Activated T-helper 17 cell treated with anti-CD3 and anti-CD28 coated beads, Interleukin-2, amount 50 U/mL, for 72 hours (primary cell): ENCODE results near the gene WDR13. TPM values are rescaled to one million over a fixed set of nuclear protein-coding genes. Genes with fewer than 3 reads are reported as not detected.

Source experiments
- ATAC-seq: fragments of 150-1000 bp; cut with Tn5 transposase; replicated peaks from 2 replicates; pipeline ENCODE4 v1.10.0; 2021; ENCODE audit warnings: mild to moderate bottlenecking, moderate library complexity
- H3K27ac Mint-ChIP-seq: one replicate; pipeline ENCODE4 v1.8.0; 2022; ENCODE audit warnings: mixed read lengths
- H3K27me3 Mint-ChIP-seq: one replicate; pipeline ENCODE4 v1.8.0; 2022; ENCODE audit warnings: mixed read lengths
- H3K36me3 Mint-ChIP-seq: one replicate; pipeline ENCODE4 v1.8.0; 2022; ENCODE audit warnings: low read depth, mild to moderate bottlenecking, mixed read lengths
- H3K4me1 Mint-ChIP-seq: one replicate; pipeline ENCODE4 v1.8.0; 2022; ENCODE audit warnings: mixed read lengths
- H3K4me3 Mint-ChIP-seq: one replicate; pipeline ENCODE4 v1.8.0; 2022; ENCODE audit warnings: mild to moderate bottlenecking, mixed read lengths
- H3K9me3 Mint-ChIP-seq: one replicate; pipeline ENCODE4 v1.8.0; 2022; ENCODE audit warnings: mixed read lengths
- total RNA-seq, 2 donors: library from RNA; stranded (reverse); gene quantifications; one replicate each; pipeline ENCODE4 v1.2.3, GENCODE V29; 2022

Gene WDR13
- total RNA-seq, 2 donors from 2014 or later = 45.6 to 74.0 TPM

- no peak overlapping the region for H3K4me3 Mint-ChIP-seq
- no peaks in the 10 kb centered on the region for H3K9me3 Mint-ChIP-seq
- no peaks in the 10 kb centered on the region for H3K27me3 Mint-ChIP-seq
- no peak for ATAC-seq
- H3K36me3 Mint-ChIP-seq = peaks cover 58% of the 10 kb centered on the region
- peaks cover 10% of the 10 kb centered on the region for H3K4me1 Mint-ChIP-seq
- H3K27ac Mint-ChIP-seq = no peak overlapping the region
These were observed 18.0 kb upstream of the WDR13 start for GRCh38 chrX:48579259-48579658.

- Mint-ChIP-seq H3K27ac (no peak overlapping the region), H3K36me3 (peaks cover 44% of the 10 kb centered on the region), H3K4me1 (peaks cover 10% of the 10 kb centered on the region), H3K27me3 (no peaks in the 10 kb centered on the region), H3K9me3 (no peaks in the 10 kb centered on the region), H3K4me3 (no peak overlapping the region)
- ATAC-seq = no peak
These were observed 16.6 kb upstream of the WDR13 start for GRCh38 chrX:48580662-48581061.

GRCh38 chrX:48584698-48585097, 12.6 kb upstream of the WDR13 start:
- H3K27ac Mint-ChIP-seq = no peak overlapping the region
- H3K9me3 Mint-ChIP-seq = no peaks in the 10 kb centered on the region
- no peak overlapping the region for H3K4me3 Mint-ChIP-seq
- peaks cover 3% of the 10 kb centered on the region for H3K36me3 Mint-ChIP-seq
- H3K4me1 Mint-ChIP-seq = peaks cover 3% of the 10 kb centered on the region
- no peaks in the 10 kb centered on the region for H3K27me3 Mint-ChIP-seq
- ATAC-seq = peak; percentile 42

- Mint-ChIP-seq H3K36me3 (no peaks in the 10 kb centered on the region), H3K27me3 (no peaks in the 10 kb centered on the region), H3K27ac (no peak overlapping the region), H3K4me3 (no peak overlapping the region), H3K4me1 (no peaks in the 10 kb centered on the region), H3K9me3 (no peaks in the 10 kb centered on the region)
- no peak for ATAC-seq
These were observed 7.7 kb upstream of the WDR13 start for GRCh38 chrX:48589482-48590162.

GRCh38 chrX:48590203-48591103, 6.8 kb upstream of the WDR13 start:
- Mint-ChIP-seq H3K27me3 (no peaks in the 10 kb centered on the region), H3K9me3 (no peaks in the 10 kb centered on the region), H3K4me3 (no peak overlapping the region), H3K27ac (no peak overlapping the region), H3K4me1 (no peaks in the 10 kb centered on the region), H3K36me3 (no peaks in the 10 kb centered on the region)
- ATAC-seq = no peak

- H3K27me3 Mint-ChIP-seq = no peaks in the 10 kb centered on the region
- H3K36me3 Mint-ChIP-seq = no peaks in the 10 kb centered on the region
- no peak for ATAC-seq
- no peaks in the 10 kb centered on the region for H3K4me1 Mint-ChIP-seq
- H3K9me3 Mint-ChIP-seq = no peaks in the 10 kb centered on the region
- H3K27ac Mint-ChIP-seq = no peak overlapping the region
- H3K4me3 Mint-ChIP-seq = no peak overlapping the region
These were observed 6.0 kb upstream of the WDR13 start for GRCh38 chrX:48591255-48591791.

GRCh38 chrX:48592971-48593370, 4.3 kb upstream of the WDR13 start:
- ATAC-seq = no peak
- Mint-ChIP-seq H3K27ac (no peak overlapping the region), H3K9me3 (no peaks in the 10 kb centered on the region), H3K4me1 (peaks cover 4% of the 10 kb centered on the region), H3K4me3 (no peak overlapping the region), H3K36me3 (peaks cover 8% of the 10 kb centered on the region), H3K27me3 (no peaks in the 10 kb centered on the region)

- no peak overlapping the region for H3K4me3 Mint-ChIP-seq
- peaks cover 18% of the 10 kb centered on the region for H3K36me3 Mint-ChIP-seq
- no peak for ATAC-seq
- H3K27ac Mint-ChIP-seq = no peak overlapping the region
- no peaks in the 10 kb centered on the region for H3K27me3 Mint-ChIP-seq
- H3K9me3 Mint-ChIP-seq = no peaks in the 10 kb centered on the region
- peaks cover 4% of the 10 kb centered on the region for H3K4me1 Mint-ChIP-seq
These were observed 1.4 kb upstream of the WDR13 start for GRCh38 chrX:48595929-48596328.

GRCh38 chrX:48598614-48599013, 1.3 kb downstream of the WDR13 start:
- H3K9me3 Mint-ChIP-seq = no peaks in the 10 kb centered on the region
- H3K36me3 Mint-ChIP-seq = peaks cover 36% of the 10 kb centered on the region
- peak overlapping the region; percentile 98 for H3K27ac Mint-ChIP-seq
- no peaks in the 10 kb centered on the region for H3K27me3 Mint-ChIP-seq
- peaks cover 4% of the 10 kb centered on the region for H3K4me1 Mint-ChIP-seq
- ATAC-seq = no peak
- H3K4me3 Mint-ChIP-seq = peak overlapping the region; percentile 93

- peaks cover 42% of the 10 kb centered on the region for H3K36me3 Mint-ChIP-seq
- no peaks in the 10 kb centered on the region for H3K27me3 Mint-ChIP-seq
- H3K4me3 Mint-ChIP-seq = no peak overlapping the region
- no peaks in the 10 kb centered on the region for H3K9me3 Mint-ChIP-seq
- no peak overlapping the region for H3K27ac Mint-ChIP-seq
- H3K4me1 Mint-ChIP-seq = peaks cover 4% of the 10 kb centered on the region
- no peak for ATAC-seq
These were observed 2.0 kb downstream of the WDR13 start for GRCh38 chrX:48599341-48599740.

- no peak for ATAC-seq
- Mint-ChIP-seq H3K27ac (no peak overlapping the region), H3K4me3 (no peak overlapping the region), H3K27me3 (no peaks in the 10 kb centered on the region), H3K9me3 (no peaks in the 10 kb centered on the region), H3K4me1 (peaks cover 4% of the 10 kb centered on the region), H3K36me3 (peaks cover 46% of the 10 kb centered on the region)
These were observed 2.9 kb downstream of the WDR13 start for GRCh38 chrX:48600226-48600625.

GRCh38 chrX:48601741-48602394, 4.6 kb downstream of the WDR13 start:
- H3K36me3 Mint-ChIP-seq = peaks cover 46% of the 10 kb centered on the region
- no peak for ATAC-seq
- H3K27me3 Mint-ChIP-seq = no peaks in the 10 kb centered on the region
- H3K27ac Mint-ChIP-seq = no peak overlapping the region
- H3K9me3 Mint-ChIP-seq = no peaks in the 10 kb centered on the region
- H3K4me1 Mint-ChIP-seq = peaks cover 4% of the 10 kb centered on the region
- no peak overlapping the region for H3K4me3 Mint-ChIP-seq

GRCh38 chrX:48604701-48605100, 7.4 kb downstream of the WDR13 start:
- Mint-ChIP-seq H3K4me1 (no peaks in the 10 kb centered on the region), H3K9me3 (no peaks in the 10 kb centered on the region), H3K36me3 (peaks cover 28% of the 10 kb centered on the region), H3K27ac (no peak overlapping the region), H3K27me3 (no peaks in the 10 kb centered on the region), H3K4me3 (no peak overlapping the region)
- no peak for ATAC-seq

- Mint-ChIP-seq H3K9me3 (no peaks in the 10 kb centered on the region), H3K4me1 (no peaks in the 10 kb centered on the region), H3K4me3 (no peak overlapping the region), H3K27ac (no peak overlapping the region), H3K36me3 (peaks cover 28% of the 10 kb centered on the region), H3K27me3 (no peaks in the 10 kb centered on the region)
- ATAC-seq = no peak
These were observed 8.8 kb downstream of the WDR13 start for GRCh38 chrX:48606091-48606490.
